ENCODE data around the gene TMEM63C.

Gene TMEM63C

DNA sequence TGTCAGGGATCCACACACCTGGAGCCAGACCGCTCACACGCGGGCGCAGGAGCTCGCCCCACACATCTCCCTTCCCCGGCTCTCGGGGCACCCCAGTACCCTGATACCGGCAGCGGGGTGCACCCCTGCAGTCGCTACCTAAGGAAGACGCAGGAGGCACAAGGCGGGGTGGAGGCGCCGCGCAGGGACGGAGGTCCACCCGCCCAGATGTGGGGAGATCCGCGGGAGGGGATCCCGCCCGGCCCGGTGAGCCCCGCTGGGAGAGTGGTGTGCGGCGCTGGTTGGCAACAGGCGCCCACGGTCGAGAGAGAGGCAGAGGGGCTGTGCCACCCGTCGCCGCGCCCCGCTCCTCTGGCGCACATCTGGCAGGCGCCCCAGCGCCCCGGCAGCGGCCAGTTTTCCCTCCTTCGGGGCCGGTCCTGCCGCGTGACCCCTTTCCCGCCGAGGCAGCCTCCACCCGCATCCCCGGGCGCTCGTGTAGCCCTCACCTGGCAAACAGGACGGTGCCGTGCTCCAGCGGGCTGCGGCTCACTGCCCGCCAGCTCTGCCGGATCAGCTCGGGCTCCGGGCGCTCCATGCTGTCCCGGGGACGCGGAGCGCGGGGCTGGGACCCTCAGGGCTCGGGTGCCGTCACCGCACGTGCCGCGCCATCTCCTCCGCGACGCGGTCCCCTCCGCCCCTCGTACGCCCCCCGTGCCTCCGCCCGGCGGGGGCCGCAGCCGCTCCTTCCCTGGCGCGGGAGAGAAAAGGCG lies 88.9 kb downstream of the TMEM63C start:
- no peaks in the 10 kb centered on the region for H3K36me3 ChIP-seq (ENCODE audit: insufficient read depth, low read length)
- H3K9me3 ChIP-seq (ENCODE audit: insufficient read depth, low read depth, low read length), result no peaks in the 10 kb centered on the region
- H3K27me3 ChIP-seq (ENCODE audit: insufficient read depth, low read length, poor library complexity, severe bottlenecking), result no peaks in the 10 kb centered on the region
- H3K79me2 ChIP-seq (ENCODE audit: insufficient read depth, low read length), result no peaks in the 10 kb centered on the region
- H3K9me2 ChIP-seq (replicated peaks; ENCODE audit: low read depth, low read length), result no peaks in the 10 kb centered on the region
- TF ChIP-seq EZH2phosphoT487 (IDR thresholded peaks at IDR 0.05; ENCODE audit: borderline replicate concordance), result no peak
- TF ChIP-seq, protein P1, sequence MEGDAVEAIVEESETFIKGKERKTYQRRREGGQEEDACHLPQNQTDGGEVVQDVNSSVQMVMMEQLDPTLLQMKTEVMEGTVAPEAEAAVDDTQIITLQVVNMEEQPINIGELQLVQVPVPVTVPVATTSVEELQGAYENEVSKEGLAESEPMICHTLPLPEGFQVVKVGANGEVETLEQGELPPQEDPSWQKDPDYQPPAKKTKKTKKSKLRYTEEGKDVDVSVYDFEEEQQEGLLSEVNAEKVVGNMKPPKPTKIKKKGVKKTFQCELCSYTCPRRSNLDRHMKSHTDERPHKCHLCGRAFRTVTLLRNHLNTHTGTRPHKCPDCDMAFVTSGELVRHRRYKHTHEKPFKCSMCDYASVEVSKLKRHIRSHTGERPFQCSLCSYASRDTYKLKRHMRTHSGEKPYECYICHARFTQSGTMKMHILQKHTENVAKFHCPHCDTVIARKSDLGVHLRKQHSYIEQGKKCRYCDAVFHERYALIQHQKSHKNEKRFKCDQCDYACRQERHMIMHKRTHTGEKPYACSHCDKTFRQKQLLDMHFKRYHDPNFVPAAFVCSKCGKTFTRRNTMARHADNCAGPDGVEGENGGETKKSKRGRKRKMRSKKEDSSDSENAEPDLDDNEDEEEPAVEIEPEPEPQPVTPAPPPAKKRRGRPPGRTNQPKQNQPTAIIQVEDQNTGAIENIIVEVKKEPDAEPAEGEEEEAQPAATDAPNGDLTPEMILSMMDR (conservative IDR thresholded peaks at IDR 0.05; ENCODE audit: low read length), result no peak
- no peak overlapping the region for H3K4me2 ChIP-seq (ENCODE audit: low read depth, low read length, poor library complexity, severe bottlenecking)
- H3K4me3 ChIP-seq (ENCODE audit: low read length, poor library complexity, severe bottlenecking), result no peak overlapping the region
- no peak overlapping the region for H3K9ac ChIP-seq (ENCODE audit: low read depth, low read length, poor library complexity, severe bottlenecking)
- no peaks in the 10 kb centered on the region for H4K20me1 ChIP-seq (ENCODE audit: insufficient read depth, low read length, poor library complexity, severe bottlenecking)
- H3F3A ChIP-seq (ENCODE audit: low read depth), result no peaks in the 10 kb centered on the region
- H3K4me1 ChIP-seq (ENCODE audit: insufficient read depth, low read length, poor library complexity, severe bottlenecking), result peaks cover 3% of the 10 kb centered on the region
- H2AFZ ChIP-seq (ENCODE audit: low read length), result no peak overlapping the region

DNA sequence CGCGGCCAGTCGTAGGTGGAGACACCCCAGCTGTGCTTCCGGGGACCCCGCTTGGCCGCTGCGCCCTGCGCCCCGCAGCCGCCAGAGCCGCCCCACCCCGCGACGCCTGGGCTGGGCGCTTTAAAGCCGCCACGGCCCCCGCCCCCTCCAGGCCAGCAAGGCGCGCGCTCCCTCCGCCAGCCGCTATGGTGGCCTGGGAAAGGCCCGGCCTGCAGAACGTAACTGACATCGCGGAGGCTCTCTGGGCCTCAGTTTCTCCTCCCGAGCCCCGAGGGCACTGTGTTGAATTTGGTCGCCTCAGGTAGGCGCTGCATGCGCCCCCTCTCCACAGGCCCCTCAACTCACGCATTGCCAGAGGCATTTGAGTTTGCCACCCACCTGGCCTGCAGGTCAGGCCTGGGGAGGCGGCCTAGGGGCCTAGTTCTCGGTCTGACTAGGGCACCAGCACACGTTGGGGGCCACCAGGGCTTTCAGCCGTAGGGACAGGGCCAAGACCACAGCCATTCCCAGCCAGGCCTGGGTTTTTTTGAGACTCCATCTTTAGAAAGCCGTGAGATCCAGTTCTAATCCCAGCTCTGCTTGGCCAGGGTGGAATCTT lies 89.6 kb downstream of the TMEM63C start, which contains the start of gene NGB:
NGB (minus strand) TSS at position 94 of the 598 bp plus-strand sequence. CDS start 269 bp downstream, outside the sequence.
- H2AFZ ChIP-seq (ENCODE audit: low read length), result no peak within 1 kb of the TSS
- H3K4me3 ChIP-seq (ENCODE audit: low read length, poor library complexity, severe bottlenecking), result no peak within 1 kb of the TSS
- no peaks in the 10 kb centered on the region for H3K27me3 ChIP-seq (ENCODE audit: insufficient read depth, low read length, poor library complexity, severe bottlenecking)
- H3F3A ChIP-seq (ENCODE audit: low read depth), result no peaks in the 10 kb centered on the region
- TF ChIP-seq EZH2phosphoT487 (IDR thresholded peaks at IDR 0.05; ENCODE audit: borderline replicate concordance), result no peak
- TF ChIP-seq, protein P1 (conservative IDR thresholded peaks at IDR 0.05; ENCODE audit: low read length), result no peak
- H3K79me2 ChIP-seq (ENCODE audit: insufficient read depth, low read length), result no peaks in the 10 kb centered on the region
- H3K4me1 ChIP-seq (ENCODE audit: insufficient read depth, low read length, poor library complexity, severe bottlenecking), result peaks cover 3% of the 10 kb centered on the region
- no peaks in the 10 kb centered on the region for H3K9me3 ChIP-seq (ENCODE audit: insufficient read depth, low read depth, low read length)
- no peak within 1 kb of the TSS for H3K4me2 ChIP-seq (ENCODE audit: low read depth, low read length, poor library complexity, severe bottlenecking)
- H4K20me1 ChIP-seq (ENCODE audit: insufficient read depth, low read length, poor library complexity, severe bottlenecking), result no peaks in the 10 kb centered on the region
- no peaks in the 10 kb centered on the region for H3K9me2 ChIP-seq (replicated peaks; ENCODE audit: low read depth, low read length)
- no peak within 1 kb of the TSS for H3K9ac ChIP-seq (ENCODE audit: low read depth, low read length, poor library complexity, severe bottlenecking)
- no peaks in the 10 kb centered on the region for H3K36me3 ChIP-seq (ENCODE audit: insufficient read depth, low read length)

DNA sequence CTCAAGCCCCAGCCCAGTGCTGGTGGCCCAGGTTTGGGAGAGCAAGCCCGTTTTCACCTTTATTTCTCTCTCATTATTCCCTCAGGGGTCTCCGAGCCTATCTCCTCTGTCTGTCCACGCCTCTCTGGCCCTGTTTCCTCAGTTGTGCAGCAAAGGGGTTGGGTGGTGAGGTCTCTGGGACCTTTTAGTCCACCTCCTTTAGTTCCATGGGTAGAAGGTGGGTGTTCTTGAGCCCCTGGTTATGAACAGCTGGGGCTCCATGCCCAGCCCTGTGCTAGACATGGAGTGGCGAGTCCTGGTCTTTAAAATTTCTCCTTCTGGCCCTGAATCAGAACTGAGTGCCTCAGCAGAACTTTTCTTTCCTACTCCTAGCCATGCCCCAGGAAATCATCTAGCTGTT lies 90.7 kb downstream of the TMEM63C start:
- Histone ChIP-seq H3K9ac (ENCODE audit: low read depth, low read length, poor library complexity, severe bottlenecking) (no peak overlapping the region), H3K36me3 (ENCODE audit: insufficient read depth, low read length) (peaks cover 3% of the 10 kb centered on the region; the same call in 1 of the 2 replicates), H2AFZ (ENCODE audit: low read length) (no peak overlapping the region)

More for the DNA sequence above, 90.7 kb downstream of the TMEM63C start:
- peaks cover 3% of the 10 kb centered on the region for H3K4me1 ChIP-seq (ENCODE audit: insufficient read depth, low read length, poor library complexity, severe bottlenecking)
- no peaks in the 10 kb centered on the region for H3K27me3 ChIP-seq (ENCODE audit: insufficient read depth, low read length, poor library complexity, severe bottlenecking)
- no peaks in the 10 kb centered on the region for H3K79me2 ChIP-seq (ENCODE audit: insufficient read depth, low read length)
- no peaks in the 10 kb centered on the region for H3K9me3 ChIP-seq (ENCODE audit: insufficient read depth, low read depth, low read length)
- no peaks in the 10 kb centered on the region for H3K9me2 ChIP-seq (replicated peaks; ENCODE audit: low read depth, low read length)
- H4K20me1 ChIP-seq (ENCODE audit: insufficient read depth, low read length, poor library complexity, severe bottlenecking), result no peaks in the 10 kb centered on the region
- no peaks in the 10 kb centered on the region for H3F3A ChIP-seq (ENCODE audit: low read depth)
- H3K4me2 ChIP-seq (ENCODE audit: low read depth, low read length, poor library complexity, severe bottlenecking), result no peak overlapping the region
- TF ChIP-seq, protein P1 (conservative IDR thresholded peaks at IDR 0.05; ENCODE audit: low read length), result no peak
- TF ChIP-seq EZH2phosphoT487 (IDR thresholded peaks at IDR 0.05; ENCODE audit: borderline replicate concordance), result no peak
- H3K4me3 ChIP-seq (ENCODE audit: low read length, poor library complexity, severe bottlenecking), result no peak overlapping the region
